ENCODE data around the gene CARD9. TPM values are rescaled to one million over a fixed set of nuclear protein-coding genes. Genes with fewer than 3 reads are reported as not detected.

Gene CARD9
- total RNA-seq, 1 experiment from 2014 or later = 1.7 TPM

- Histone ChIP-seq H3K9me3 (ENCODE audit: control insufficient read depth, insufficient read depth, low read depth, low read length) (no peaks in the 10 kb centered on the region), H3K4me3 (ENCODE audit: low read depth in 2 of 2, low read length in 2 of 2) (no peak overlapping the region), H3K27me3 (ENCODE audit: control insufficient read depth, insufficient read depth, low read length) (no peaks in the 10 kb centered on the region), H3K36me3 (ENCODE audit: control insufficient read depth, insufficient read depth, low read length) (no peaks in the 10 kb centered on the region), H3K27ac (ENCODE audit: low read length) (peak overlapping the region; percentile 61), H3K4me1 (ENCODE audit: control insufficient read depth, insufficient read depth, low read length) (peaks cover 4% of the 10 kb centered on the region)
- no peak for TF ChIP-seq SIN3A (IDR thresholded peaks at IDR 0.05; ENCODE audit: borderline replicate concordance, insufficient read depth, low read depth, low read length)
- TF ChIP-seq, protein P1, sequence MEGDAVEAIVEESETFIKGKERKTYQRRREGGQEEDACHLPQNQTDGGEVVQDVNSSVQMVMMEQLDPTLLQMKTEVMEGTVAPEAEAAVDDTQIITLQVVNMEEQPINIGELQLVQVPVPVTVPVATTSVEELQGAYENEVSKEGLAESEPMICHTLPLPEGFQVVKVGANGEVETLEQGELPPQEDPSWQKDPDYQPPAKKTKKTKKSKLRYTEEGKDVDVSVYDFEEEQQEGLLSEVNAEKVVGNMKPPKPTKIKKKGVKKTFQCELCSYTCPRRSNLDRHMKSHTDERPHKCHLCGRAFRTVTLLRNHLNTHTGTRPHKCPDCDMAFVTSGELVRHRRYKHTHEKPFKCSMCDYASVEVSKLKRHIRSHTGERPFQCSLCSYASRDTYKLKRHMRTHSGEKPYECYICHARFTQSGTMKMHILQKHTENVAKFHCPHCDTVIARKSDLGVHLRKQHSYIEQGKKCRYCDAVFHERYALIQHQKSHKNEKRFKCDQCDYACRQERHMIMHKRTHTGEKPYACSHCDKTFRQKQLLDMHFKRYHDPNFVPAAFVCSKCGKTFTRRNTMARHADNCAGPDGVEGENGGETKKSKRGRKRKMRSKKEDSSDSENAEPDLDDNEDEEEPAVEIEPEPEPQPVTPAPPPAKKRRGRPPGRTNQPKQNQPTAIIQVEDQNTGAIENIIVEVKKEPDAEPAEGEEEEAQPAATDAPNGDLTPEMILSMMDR (IDR thresholded peaks at IDR 0.05) = no peak; the same call in 1 of the 2 replicates
- TF ChIP-seq, protein P2, sequence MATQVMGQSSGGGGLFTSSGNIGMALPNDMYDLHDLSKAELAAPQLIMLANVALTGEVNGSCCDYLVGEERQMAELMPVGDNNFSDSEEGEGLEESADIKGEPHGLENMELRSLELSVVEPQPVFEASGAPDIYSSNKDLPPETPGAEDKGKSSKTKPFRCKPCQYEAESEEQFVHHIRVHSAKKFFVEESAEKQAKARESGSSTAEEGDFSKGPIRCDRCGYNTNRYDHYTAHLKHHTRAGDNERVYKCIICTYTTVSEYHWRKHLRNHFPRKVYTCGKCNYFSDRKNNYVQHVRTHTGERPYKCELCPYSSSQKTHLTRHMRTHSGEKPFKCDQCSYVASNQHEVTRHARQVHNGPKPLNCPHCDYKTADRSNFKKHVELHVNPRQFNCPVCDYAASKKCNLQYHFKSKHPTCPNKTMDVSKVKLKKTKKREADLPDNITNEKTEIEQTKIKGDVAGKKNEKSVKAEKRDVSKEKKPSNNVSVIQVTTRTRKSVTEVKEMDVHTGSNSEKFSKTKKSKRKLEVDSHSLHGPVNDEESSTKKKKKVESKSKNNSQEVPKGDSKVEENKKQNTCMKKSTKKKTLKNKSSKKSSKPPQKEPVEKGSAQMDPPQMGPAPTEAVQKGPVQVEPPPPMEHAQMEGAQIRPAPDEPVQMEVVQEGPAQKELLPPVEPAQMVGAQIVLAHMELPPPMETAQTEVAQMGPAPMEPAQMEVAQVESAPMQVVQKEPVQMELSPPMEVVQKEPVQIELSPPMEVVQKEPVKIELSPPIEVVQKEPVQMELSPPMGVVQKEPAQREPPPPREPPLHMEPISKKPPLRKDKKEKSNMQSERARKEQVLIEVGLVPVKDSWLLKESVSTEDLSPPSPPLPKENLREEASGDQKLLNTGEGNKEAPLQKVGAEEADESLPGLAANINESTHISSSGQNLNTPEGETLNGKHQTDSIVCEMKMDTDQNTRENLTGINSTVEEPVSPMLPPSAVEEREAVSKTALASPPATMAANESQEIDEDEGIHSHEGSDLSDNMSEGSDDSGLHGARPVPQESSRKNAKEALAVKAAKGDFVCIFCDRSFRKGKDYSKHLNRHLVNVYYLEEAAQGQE (IDR thresholded peaks at IDR 0.05; ENCODE audit: insufficient read depth in 1 of 2, low read depth in 2 of 2, low read length in 1 of 2) = no peak
- TF ChIP-seq POLR2AphosphoS5 (IDR thresholded peaks at IDR 0.05; ENCODE audit: low read depth, low read length) = no peak
- TF ChIP-seq TCF7L2 (IDR thresholded peaks at IDR 0.05; ENCODE audit: low read depth, low read length) = no peak
- in situ Hi-C loops (cut with HindIII; ENCODE audit: low pct_unique_long_range_greater_than_20kb, low sequenced_read_pairs) (no loop called here), intact Hi-C loops (cut with micrococcal nuclease; ENCODE audit: unreplicated experiment) (no loop called here)
- DNase-seq (ENCODE audit: low read depth, low spot score) = no peak
- POLR2A ChIA-PET = interaction anchor here (0.6 kb wide), 1 partner anchor 1072 kb away, joined by 3 read pairs; no protein-coding TSS in a partner anchor
- no peak for ATAC-seq
- CTCF ChIA-PET = interaction anchor here (1.4 kb wide), 1 partner anchor 17 kb away, joined by 5 read pairs; the partner anchor contains the start of gene DNLZ
- BruUV-seq (replicated peaks) = no TSS peak
Observed at GRCh38 chr9:136346157-136346481, 27.4 kb downstream of the CARD9 start.

DNA sequence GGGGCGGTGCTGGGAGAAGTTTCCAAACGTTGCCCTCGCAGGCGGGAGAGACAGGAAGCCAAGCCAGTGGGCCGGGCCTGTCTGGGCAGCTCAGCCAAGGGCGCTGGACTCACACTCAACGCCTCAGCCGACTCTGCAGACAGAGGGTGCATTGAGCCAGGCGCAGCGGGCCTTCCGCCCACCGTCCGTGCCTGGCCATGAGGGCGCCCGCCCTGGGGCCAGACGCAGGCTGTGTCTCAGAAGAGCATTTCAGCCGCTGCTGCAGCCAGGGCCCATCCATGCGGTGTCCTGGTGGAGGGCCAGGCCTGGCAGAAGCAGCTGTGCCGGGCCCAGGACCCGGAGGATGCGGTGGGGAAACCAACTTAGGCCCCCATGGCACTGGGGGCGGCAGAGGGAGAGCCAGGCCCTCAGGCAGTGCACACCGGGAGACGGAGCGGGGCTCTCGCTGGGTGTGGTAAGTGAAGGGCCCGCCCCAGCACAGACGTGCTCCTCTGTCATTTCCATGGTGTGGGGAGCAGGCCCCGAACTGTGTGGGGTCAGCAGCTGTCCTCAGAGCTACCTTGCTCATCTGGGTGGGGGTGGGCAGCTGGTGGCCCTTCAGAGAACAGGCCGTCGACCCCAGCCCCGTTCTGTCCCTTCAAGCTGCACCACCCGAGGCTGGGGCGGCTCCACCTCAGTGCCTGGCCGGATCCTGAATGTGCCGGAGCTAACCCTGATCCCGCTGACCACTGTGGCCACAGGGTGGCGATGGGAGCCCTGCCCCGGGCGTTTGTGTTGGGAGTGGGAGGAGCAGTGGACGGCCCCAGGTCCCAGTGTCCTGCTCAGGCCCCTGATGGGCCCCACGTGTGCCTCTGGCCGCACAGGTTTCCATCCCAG, 27.9 kb downstream of the CARD9 start:
- Histone ChIP-seq H3K4me1 (ENCODE audit: control insufficient read depth, insufficient read depth, low read length) (peaks cover 4% of the 10 kb centered on the region), H3K36me3 (ENCODE audit: control insufficient read depth, insufficient read depth, low read length) (no peaks in the 10 kb centered on the region), H3K9me3 (ENCODE audit: control insufficient read depth, insufficient read depth, low read depth, low read length) (no peaks in the 10 kb centered on the region), H3K4me3 (ENCODE audit: low read depth in 2 of 2, low read length in 2 of 2) (peak overlapping the region in 1 of 2 experiments; percentile 23; a peak in 2 of 4 replicates), H3K27me3 (ENCODE audit: control insufficient read depth, insufficient read depth, low read length) (no peaks in the 10 kb centered on the region), H3K27ac (ENCODE audit: low read length) (peak overlapping the region; percentile 61)
- TSS peak; percentile 76 for BruUV-seq (replicated peaks)
- CTCF ChIA-PET = interaction anchor here (0.6 to 1.4 kb wide), 2 partner anchors 18 to 55 kb away, joined by 3 to 5 read pairs; partner anchors contain the start of gene DNLZ
- ATAC-seq (peak; percentile 86), DNase-seq (ENCODE audit: low read depth, low spot score) (no peak)
- intact Hi-C loops (cut with micrococcal nuclease; ENCODE audit: unreplicated experiment) = no loop called here
- POLR2A ChIA-PET = interaction anchor here (0.6 kb wide), 1 partner anchor 1073 kb away, joined by 3 read pairs; no protein-coding TSS in a partner anchor
- in situ Hi-C loops (cut with HindIII; ENCODE audit: low pct_unique_long_range_greater_than_20kb, low sequenced_read_pairs) = no loop called here
- TF ChIP-seq SIN3A (IDR thresholded peaks at IDR 0.05; ENCODE audit: borderline replicate concordance, insufficient read depth, low read depth, low read length) = no peak
- TF ChIP-seq, protein P1 (IDR thresholded peaks at IDR 0.05) = peak; percentile 80
